Uterus (tissue), 4 donors: Measurements from ENCODE around the gene MAD1L1. TPM values are rescaled to one million over a fixed set of nuclear protein-coding genes. Genes with fewer than 3 reads are reported as not detected.

Experiments
- DNase-seq, 2 donors: peaks; one replicate each; pipeline ENCODE4 v3.0.0-alpha.2; 2019 to 2020
- H3K27ac ChIP-seq, 2 donors: fragments of 200-600 bp; sonication (generic); 1 replicate in 1 of 2; 2 replicates in 1 of 2; pipeline ENCODE4 v1.5.1; 2016 to 2018
- H3K27me3 ChIP-seq, 2 donors: fragments of 200-600 bp; sonication (generic); one replicate each; pipeline ENCODE4 v1.5.1; 2018 to 2019; ENCODE audit warnings: control low read depth in 1 of 2
- H3K36me3 ChIP-seq, 2 donors: fragments of 200-600 bp; sonication (generic); one replicate each; pipeline ENCODE4 v1.5.1; 2019; ENCODE audit warnings: control low read depth in 1 of 2
- H3K4me1 ChIP-seq, 2 donors: fragments of 200-600 bp; sonication (generic); one replicate each; pipeline ENCODE4 v1.5.1; 2018 to 2019; ENCODE audit warnings: control low read depth in 1 of 2
- H3K4me3 ChIP-seq, 2 donors: fragments of 200-600 bp; sonication (generic); 1 replicate in 1 of 2; 2 replicates in 1 of 2; pipeline ENCODE4 v1.5.1; 2018 to 2019; ENCODE audit warnings: mild to moderate bottlenecking in 1 of 2
- H3K9me3 ChIP-seq, 2 donors: fragments of 200-600 bp; sonication (generic); one replicate each; pipeline ENCODE4 v1.5.1; 2019; ENCODE audit warnings: control low read depth in 1 of 2
- CTCF ChIP-seq, 4 experiments: fragments of 200-600 bp in 2 of 4; fragments of 450-650 bp in 2 of 4; sonication (generic) in 2 of 4; IDR thresholded peaks; one replicate each; pipeline ENCODE4 v1.5.1; 2016 to 2019; ENCODE audit warnings: antibody characterized with exemption in 4 of 4, mild to moderate bottlenecking in 2 of 4, moderate library complexity in 1 of 4
- POLR2A ChIP-seq, 2 donors: fragments of 450-650 bp; IDR thresholded peaks; one replicate each; pipeline ENCODE4 v1.6.1; 2016; ENCODE audit warnings: antibody characterized with exemption in 2 of 2, mild to moderate bottlenecking in 1 of 2, moderate library complexity in 1 of 2
- intact Hi-C: fragments of 100-400 bp; cut with DNase I; formaldehyde crosslinking; loops from one replicate; pipeline ENCODE4 v1.15.1; 2023; ENCODE audit warnings: low total_unique reads
- total RNA-seq, 4 donors: library from RNA; depleted of rRNA in 3 of 4; stranded (reverse); fragments of >200 nt in 3 of 4; gene quantifications; one replicate each; pipeline versions ENCODE4 v1.1.0 to v1.2.4, GENCODE V29; 2014 to 2023
- donor health status: DM: yes; HTN: yes; CAD: no.

MAD1L1 gene
- total RNA-seq, 4 donors from 2014 or later, result 13.3 to 37.4 (median 33.1) TPM

DNA sequence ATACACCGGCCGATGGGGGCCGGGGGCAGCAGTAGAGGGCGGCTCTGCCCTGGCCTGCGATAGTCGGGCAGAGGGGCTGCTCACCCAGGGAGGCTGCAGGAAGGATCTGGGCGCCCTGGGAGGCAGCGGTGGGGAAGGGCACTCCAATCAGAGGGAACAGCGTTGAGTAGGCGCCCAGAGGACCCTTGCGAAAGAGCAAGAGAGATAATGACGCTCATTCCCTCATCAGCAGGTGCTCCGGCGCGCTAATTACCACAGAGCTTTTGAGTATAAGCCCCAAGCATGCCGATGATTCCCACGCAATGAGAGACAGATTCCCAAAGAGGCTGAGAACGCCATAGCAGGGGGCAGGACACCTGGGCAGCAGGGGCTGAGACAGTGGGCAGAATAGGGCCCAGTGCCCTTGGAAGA is 215.3 kb downstream of the MAD1L1 start:
- Histone ChIP-seq H3K4me3 (no peak overlapping the region), H3K9me3 (no peaks in the 10 kb centered on the region), H3K36me3 (no peaks in the 10 kb centered on the region), H3K27me3 (no peaks in the 10 kb centered on the region), H3K27ac (no peak overlapping the region), H3K4me1 (no peaks in the 10 kb centered on the region)
- no peak for TF ChIP-seq CTCF (IDR thresholded peaks at IDR 0.05)
- TF ChIP-seq POLR2A (IDR thresholded peaks at IDR 0.05), result no peak
- DNase-seq, result no peak
- intact Hi-C loops, result no loop called here

DNA sequence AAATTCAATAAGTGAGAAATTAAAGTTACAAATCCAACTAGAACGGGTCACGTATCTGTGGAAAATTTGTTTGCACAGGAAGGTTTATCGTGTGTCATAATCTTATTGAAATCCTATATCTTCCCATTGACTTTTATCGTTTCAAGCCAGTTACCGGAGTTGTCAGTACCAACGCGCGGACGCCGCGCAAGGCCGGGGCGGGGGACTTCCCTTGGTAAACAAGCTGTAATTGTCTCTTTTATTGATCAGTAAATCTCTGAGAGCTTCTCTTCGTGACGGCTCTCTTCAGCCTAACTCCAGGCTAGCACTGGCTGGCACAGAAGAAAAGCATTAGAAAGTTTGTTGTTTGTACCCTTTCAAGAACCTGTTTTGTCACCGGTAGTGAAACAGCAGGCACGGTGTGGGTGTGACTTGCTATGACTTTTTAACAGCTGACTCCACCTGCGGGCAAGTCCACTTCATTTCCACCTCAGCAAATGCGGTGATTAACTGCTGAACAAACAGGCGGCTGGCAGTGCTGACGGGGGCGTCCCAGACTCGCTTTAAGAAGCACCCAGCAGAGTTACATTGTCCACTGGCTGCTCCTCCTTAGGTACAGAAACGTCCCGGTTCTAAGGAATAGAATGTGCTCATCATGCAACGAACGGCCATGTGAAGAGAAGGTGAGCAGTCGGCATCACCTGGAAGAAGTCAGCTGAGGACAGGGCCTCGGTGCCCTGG is 215.8 kb downstream of the MAD1L1 start:
- DNase-seq, result no peak

GRCh38 chr7:2016021-2016631 is 216.6 kb downstream of the MAD1L1 start:
- TF ChIP-seq POLR2A (IDR thresholded peaks at IDR 0.05) (no peak), CTCF (IDR thresholded peaks at IDR 0.05) (no peak)
- intact Hi-C loops, result no loop called here
- Histone ChIP-seq H3K36me3 (no peaks in the 10 kb centered on the region), H3K27ac (no peak overlapping the region), H3K4me3 (no peak overlapping the region), H3K4me1 (no peaks in the 10 kb centered on the region), H3K9me3 (no peaks in the 10 kb centered on the region), H3K27me3 (no peaks in the 10 kb centered on the region)
- DNase-seq, result no peak

More for the DNA sequence above, 215.8 kb downstream of the MAD1L1 start:
- TF ChIP-seq POLR2A (IDR thresholded peaks at IDR 0.05) (no peak), CTCF (IDR thresholded peaks at IDR 0.05) (no peak)
- Histone ChIP-seq H3K27me3 (no peaks in the 10 kb centered on the region), H3K4me1 (no peaks in the 10 kb centered on the region), H3K9me3 (no peaks in the 10 kb centered on the region), H3K36me3 (no peaks in the 10 kb centered on the region), H3K27ac (no peak overlapping the region), H3K4me3 (no peak overlapping the region)
- intact Hi-C loops, result no loop called here

DNA sequence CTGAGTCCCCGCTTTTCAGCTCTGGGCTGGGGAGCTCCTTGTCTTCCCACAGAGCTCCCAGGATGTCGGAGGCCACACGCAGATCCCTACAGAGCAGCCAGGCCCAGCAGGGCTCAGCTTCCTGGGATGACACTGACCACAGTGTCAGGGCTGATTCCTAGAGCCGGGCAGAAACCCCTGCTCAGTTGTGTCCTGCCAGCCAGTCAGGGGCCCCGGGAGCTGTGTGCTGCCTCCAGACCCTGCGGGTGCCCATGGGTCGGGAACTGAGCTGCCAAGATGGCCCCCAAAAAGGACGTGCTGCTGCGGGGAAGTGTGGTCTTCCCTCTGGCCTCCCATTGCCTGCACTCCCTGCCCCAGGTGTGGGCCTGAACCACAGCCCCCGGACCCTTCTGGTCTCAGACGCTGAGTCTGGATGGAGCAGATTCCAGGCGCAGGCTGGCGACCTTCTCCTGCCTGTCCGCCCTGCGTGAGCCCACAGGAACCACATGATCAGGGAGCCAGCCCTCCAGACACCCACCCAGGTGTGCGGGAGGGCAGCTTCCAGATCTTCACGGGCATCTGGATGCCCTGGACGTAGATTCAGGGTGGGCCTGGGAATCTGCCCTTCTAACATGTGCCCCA is 217.4 kb downstream of the MAD1L1 start:
- no peaks in the 10 kb centered on the region for H3K4me1 ChIP-seq
- H3K27me3 ChIP-seq, result no peaks in the 10 kb centered on the region
- DNase-seq, result no peak
- TF ChIP-seq POLR2A (IDR thresholded peaks at IDR 0.05), result no peak
- no peak for TF ChIP-seq CTCF (IDR thresholded peaks at IDR 0.05)
- intact Hi-C loops, result no loop called here
- H3K9me3 ChIP-seq, result no peaks in the 10 kb centered on the region
- H3K4me3 ChIP-seq, result no peak overlapping the region
- H3K36me3 ChIP-seq, result no peaks in the 10 kb centered on the region
- H3K27ac ChIP-seq, result no peak overlapping the region
